SK-N-SH (cell line): ENCODE measurements around the gene THBD.

Source experiments
- CTCF ChIP-seq: fragments of 200-600 bp; sonication (generic); IDR thresholded peaks from 2 replicates; pipeline ENCODE4 v1.6.1; 2017; ENCODE audit warnings: antibody characterized with exemption, mild to moderate bottlenecking, moderate library complexity
- EP300 ChIP-seq, 2 experiments: IDR thresholded peaks; 2 replicates each; pipeline versions ENCODE4 v1.4.0 to v1.6.1; 2012; ENCODE audit warnings: borderline replicate concordance in 1 of 2, low read depth in 1 of 2, low read length in 1 of 2
- EZH2phosphoT487 ChIP-seq: fragments of 200-600 bp; sonication (generic); IDR thresholded peaks from 2 replicates; pipeline ENCODE4 v1.6.1; 2017; ENCODE audit warnings: low read depth, mixed run types, mild to moderate bottlenecking, antibody characterized with exemption, moderate library complexity, borderline replicate concordance
- GATA2 ChIP-seq: sonication (generic); formaldehyde crosslinking; IDR thresholded peaks from 2 replicates; pipeline ENCODE4 v1.5.0; 2020; ENCODE audit warnings: mild to moderate bottlenecking, missing genetic modification reagents
- JUND ChIP-seq: IDR thresholded peaks from 2 replicates; pipeline ENCODE4 v1.4.0; 2012
- RAD21 ChIP-seq: IDR thresholded peaks from 2 replicates; pipeline ENCODE4 v1.6.1; 2012; ENCODE audit warnings: mild to moderate bottlenecking, low read length
- TAF1 ChIP-seq: IDR thresholded peaks from 2 replicates; pipeline ENCODE4 v1.6.1; 2012; ENCODE audit warnings: low read depth, mild to moderate bottlenecking, low read length, moderate library complexity, borderline replicate concordance
- USF2 ChIP-seq: fragments of 150-350 bp; IDR thresholded peaks from 2 replicates; pipeline ENCODE4 v1.6.1; 2017; ENCODE audit warnings: antibody characterized with exemption, low read length, low read depth, borderline replicate concordance

GRCh38 chr20:23061262-23061661 is 11.8 kb upstream of the THBD start:
- TF ChIP-seq RAD21, result no peak
- no peak for TF ChIP-seq USF2
- TF ChIP-seq CTCF, result no peak
- no peak for TF ChIP-seq JUND
- no peak for TF ChIP-seq EZH2phosphoT487
- TF ChIP-seq EP300 (IDR thresholded peaks at IDR 0.05; ENCODE audit: borderline replicate concordance in 1 of 2, low read depth in 1 of 2, low read length in 1 of 2), result no peak
- TF ChIP-seq TAF1, result no peak
- TF ChIP-seq GATA2 (CRISPR knock-in tag), result no peak
